CD14-positive monocyte (primary cell): ENCODE measurements around the gene ERP27. TPM values are rescaled to one million over a fixed set of nuclear protein-coding genes. Genes with fewer than 3 reads are reported as not detected.
A peak's percentile ranks its signal among the peaks of the same experiment; 100 is the strongest.

ENCODE experiments used
- DNase-seq, 3 donors: peaks; one replicate each; pipeline ENCODE4 v3.0.0-alpha.2; 2011 to 2022
- H2AFZ ChIP-seq: 2 replicates; pipeline ENCODE4 v1.6.0; 2012; ENCODE audit warnings: mild to moderate bottlenecking, low read depth, low read length, inconsistent platforms; ENCODE audit not compliant: insufficient read depth, poor library complexity, severe bottlenecking
- H3K27ac ChIP-seq, 2 donors: 1 replicate in 1 of 2; 2 replicates in 1 of 2; pipeline ENCODE4 v1.5.1; 2012 to 2013; ENCODE audit warnings: low read length in 2 of 2, control low read depth in 1 of 2, inconsistent platforms in 1 of 2, low read depth in 1 of 2, mild to moderate bottlenecking in 1 of 2
- H3K27me3 ChIP-seq, 2 donors: one replicate each; pipeline versions ENCODE4 v1.6.0 to v1.6.1; 2011 to 2013; ENCODE audit warnings: low read length in 2 of 2; ENCODE audit not compliant: control insufficient read depth in 2 of 2, insufficient read depth in 2 of 2
- H3K36me3 ChIP-seq, 2 donors: replicated peaks in 1 of 2; 1 replicate in 1 of 2; 2 replicates in 1 of 2; pipeline versions ENCODE4 v1.5.1 to v1.6.1; 2012 to 2013; ENCODE audit warnings: low read length in 2 of 2, control low read depth in 1 of 2, inconsistent platforms in 1 of 2, mild to moderate bottlenecking in 1 of 2; ENCODE audit not compliant: insufficient read depth in 2 of 2, control insufficient read depth in 1 of 2
- H3K4me1 ChIP-seq, 2 donors: 1 replicate in 1 of 2; 2 replicates in 1 of 2; pipeline versions ENCODE4 v1.5.1 to v1.6.1; 2012 to 2013; ENCODE audit warnings: low read length in 2 of 2, control low read depth in 1 of 2, inconsistent platforms in 1 of 2, mild to moderate bottlenecking in 1 of 2, moderate library complexity in 1 of 2; ENCODE audit not compliant: insufficient read depth in 2 of 2, control insufficient read depth in 1 of 2
- H3K4me2 ChIP-seq: replicated peaks from 2 replicates; pipeline ENCODE3; 2012; ENCODE audit warnings: low read length, moderate library complexity, mild to moderate bottlenecking; ENCODE audit not compliant: poor library complexity, severe bottlenecking; ENCODE audit errors: extremely low read depth
- H3K4me3 ChIP-seq, 3 experiments: fragments of 200-600 bp in 1 of 3; sonication (generic) in 1 of 3; replicated peaks in 1 of 3; 1 replicate in 2 of 3; 2 replicates in 1 of 3; pipeline ENCODE4 v1.5.1; 2011 to 2013; ENCODE audit warnings: low read length in 3 of 3, mild to moderate bottlenecking in 3 of 3, control low read depth in 2 of 3, low read depth in 2 of 3, inconsistent platforms in 1 of 3, moderate library complexity in 1 of 3
- H3K79me2 ChIP-seq: 2 replicates; pipeline ENCODE4 v1.6.0; 2012; ENCODE audit warnings: mild to moderate bottlenecking, control low read depth, inconsistent platforms, low read length, moderate library complexity; ENCODE audit not compliant: insufficient read depth
- H3K9ac ChIP-seq: 2 replicates; pipeline ENCODE4 v1.6.0; 2017; ENCODE audit warnings: low read length, mild to moderate bottlenecking; ENCODE audit not compliant: insufficient read depth, poor library complexity, severe bottlenecking
- H3K9me3 ChIP-seq, 2 donors: replicated peaks in 1 of 2; 1 replicate in 1 of 2; 2 replicates in 1 of 2; pipeline versions ENCODE4 v1.5.1 to v1.6.1; 2012 to 2013; ENCODE audit warnings: low read length in 2 of 2, control low read depth in 1 of 2; ENCODE audit not compliant: control insufficient read depth in 1 of 2, insufficient read depth in 1 of 2
- H4K20me1 ChIP-seq: 2 replicates; pipeline ENCODE4 v1.6.0; 2012; ENCODE audit warnings: mild to moderate bottlenecking, low read length, control low read depth, moderate library complexity; ENCODE audit not compliant: insufficient read depth
- H3K27ac Mint-ChIP-seq, 7 donors: one replicate each; pipeline ENCODE4 v1.8.0; 2020; ENCODE audit warnings: mild to moderate bottlenecking in 7 of 7, mixed read lengths in 7 of 7, moderate library complexity in 6 of 7, inconsistent platforms in 2 of 7
- H3K27me3 Mint-ChIP-seq, 3 donors: one replicate each; pipeline ENCODE4 v1.8.0; 2021 to 2022; ENCODE audit warnings: low read depth in 3 of 3, mild to moderate bottlenecking in 3 of 3, mixed read lengths in 3 of 3, moderate library complexity in 3 of 3, inconsistent platforms in 1 of 3
- H3K36me3 Mint-ChIP-seq, 2 donors: one replicate each; pipeline ENCODE4 v1.8.0; 2020; ENCODE audit warnings: mixed read lengths in 2 of 2, inconsistent platforms in 1 of 2, mild to moderate bottlenecking in 1 of 2
- H3K4me1 Mint-ChIP-seq: one replicate; pipeline ENCODE4 v1.8.0; 2020; ENCODE audit warnings: mild to moderate bottlenecking, mixed read lengths
- H3K4me3 Mint-ChIP-seq, 2 donors: one replicate each; pipeline ENCODE4 v1.8.0; 2020; ENCODE audit warnings: mild to moderate bottlenecking in 2 of 2, mixed read lengths in 2 of 2, moderate library complexity in 1 of 2
- H3K9me3 Mint-ChIP-seq, 7 donors: one replicate each; pipeline ENCODE4 v1.8.0; 2020 to 2022; ENCODE audit warnings: mixed read lengths in 7 of 7, mild to moderate bottlenecking in 6 of 7, moderate library complexity in 6 of 7, inconsistent platforms in 2 of 7
- WGBS: methylation state at CpG from one replicate; pipeline ENCODE4 v1.1.5; 2013; ENCODE audit warnings: missing lambda C conversion rate; ENCODE audit not compliant: insufficient coverage; 5-methylcytosine and 5-hydroxymethylcytosine counted together
- intact Hi-C, 2 donors: fragments of 100-400 bp; cut with micrococcal nuclease; formaldehyde crosslinking; loops; one replicate each; pipeline versions ENCODE4 v1.15.0 to v1.15.1; 2023
- polyA plus RNA-seq, 3 donors: library from polyadenylated mRNA; depleted of rRNA in 1 of 3; unstranded in 2 of 3; stranded (reverse) in 1 of 3; fragments of 300-500 nt in 2 of 3; fragments of >200 nt in 1 of 3; fragmentation: Illumina TruSeq in 2 of 3; gene quantifications; 1 replicate in 2 of 3; 2 replicates in 1 of 3; pipeline ENCODE4 v1.2.3, GENCODE V29; 2012 to 2021
- TF ChIP-seq, protein P1 (sequence below): fragments of 200-600 bp; IDR thresholded peaks from one replicate; pipeline ENCODE4 v1.8.0; 2022; ENCODE audit warnings: antibody characterized with exemption, mild to moderate bottlenecking

The ERP27 gene
- polyA plus RNA-seq, 3 donors = 2.5 to 7.2 (median 2.5) TPM

GRCh38 chr12:14984036-14984435, 45.7 kb upstream of the ERP27 start:
- Histone ChIP-seq H3K4me3 (no peak overlapping the region), H2AFZ (no peak overlapping the region), H3K27me3 (no peaks in the 10 kb centered on the region), H3K79me2 (peaks cover 21% of the 10 kb centered on the region), H3K4me1 (peaks cover 78 to 93% of the 10 kb centered on the region in 2 donors), H3K36me3 (no peaks in the 10 kb centered on the region), H4K20me1 (no peaks in the 10 kb centered on the region), H3K27ac (peak overlapping the region; percentile 83 to 98), H3K9ac (no peak overlapping the region), H3K4me2 (no peak overlapping the region), H3K9me3 (no peaks in the 10 kb centered on the region)
- peak overlapping the region; percentile 57 to 99 (median 77) for H3K27ac Mint-ChIP-seq
- no peaks in the 10 kb centered on the region for H3K27me3 Mint-ChIP-seq
- H3K9me3 Mint-ChIP-seq = no peaks in the 10 kb centered on the region
- peaks cover 89% of the 10 kb centered on the region for H3K4me1 Mint-ChIP-seq
- H3K4me3 Mint-ChIP-seq = no peak overlapping the region
- intact Hi-C loops = no loop called here
- H3K36me3 Mint-ChIP-seq = no peaks in the 10 kb centered on the region
- TF ChIP-seq, protein P1, sequence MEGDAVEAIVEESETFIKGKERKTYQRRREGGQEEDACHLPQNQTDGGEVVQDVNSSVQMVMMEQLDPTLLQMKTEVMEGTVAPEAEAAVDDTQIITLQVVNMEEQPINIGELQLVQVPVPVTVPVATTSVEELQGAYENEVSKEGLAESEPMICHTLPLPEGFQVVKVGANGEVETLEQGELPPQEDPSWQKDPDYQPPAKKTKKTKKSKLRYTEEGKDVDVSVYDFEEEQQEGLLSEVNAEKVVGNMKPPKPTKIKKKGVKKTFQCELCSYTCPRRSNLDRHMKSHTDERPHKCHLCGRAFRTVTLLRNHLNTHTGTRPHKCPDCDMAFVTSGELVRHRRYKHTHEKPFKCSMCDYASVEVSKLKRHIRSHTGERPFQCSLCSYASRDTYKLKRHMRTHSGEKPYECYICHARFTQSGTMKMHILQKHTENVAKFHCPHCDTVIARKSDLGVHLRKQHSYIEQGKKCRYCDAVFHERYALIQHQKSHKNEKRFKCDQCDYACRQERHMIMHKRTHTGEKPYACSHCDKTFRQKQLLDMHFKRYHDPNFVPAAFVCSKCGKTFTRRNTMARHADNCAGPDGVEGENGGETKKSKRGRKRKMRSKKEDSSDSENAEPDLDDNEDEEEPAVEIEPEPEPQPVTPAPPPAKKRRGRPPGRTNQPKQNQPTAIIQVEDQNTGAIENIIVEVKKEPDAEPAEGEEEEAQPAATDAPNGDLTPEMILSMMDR = no peak
- DNase-seq = no peak
- WGBS = no CpG with 5 or more reads among the region's 1 CpG

GRCh38 chr12:14982991-14983390, 44.7 kb upstream of the ERP27 start:
- Mint-ChIP-seq H3K36me3 (no peaks in the 10 kb centered on the region), H3K9me3 (no peaks in the 10 kb centered on the region), H3K4me1 (peaks cover 81% of the 10 kb centered on the region), H3K4me3 (peak overlapping the region in 1 of 2 donors; percentile 71), H3K27me3 (no peaks in the 10 kb centered on the region), H3K27ac (peak overlapping the region; percentile 95 to 100 (median 99))
- DNase-seq = peak in 2 of 3 donors; percentile 47 to 54
- Histone ChIP-seq H2AFZ (no peak overlapping the region), H3K4me1 (peaks cover 69 to 82% of the 10 kb centered on the region in 2 donors), H3K27ac (peak overlapping the region; percentile 83 to 98), H4K20me1 (no peaks in the 10 kb centered on the region), H3K27me3 (no peaks in the 10 kb centered on the region), H3K9ac (no peak overlapping the region), H3K4me3 (peak overlapping the region in 1 of 3 experiments; percentile 69), H3K36me3 (no peaks in the 10 kb centered on the region), H3K9me3 (no peaks in the 10 kb centered on the region), H3K4me2 (peak overlapping the region; percentile 74), H3K79me2 (peaks cover 18% of the 10 kb centered on the region)
- WGBS = 0% methylated on average over 1 of the region's 2 CpGs
- TF ChIP-seq, protein P1 = no peak
- intact Hi-C loops = no loop called here
